LoVo (cell line): Measurements from ENCODE around the gene PLXNB3.
"Not testable (repeated sequence)": the region's sequence is repeated elsewhere in the genome, so short reads cannot be mapped to it uniquely, and the experiment has no call there.

Experiments
- DNase-seq: peaks from one replicate; pipeline ENCODE4 v3.0.0-alpha.2; 2016; ENCODE audit warnings: low spot score

PLXNB3 gene

DNA sequence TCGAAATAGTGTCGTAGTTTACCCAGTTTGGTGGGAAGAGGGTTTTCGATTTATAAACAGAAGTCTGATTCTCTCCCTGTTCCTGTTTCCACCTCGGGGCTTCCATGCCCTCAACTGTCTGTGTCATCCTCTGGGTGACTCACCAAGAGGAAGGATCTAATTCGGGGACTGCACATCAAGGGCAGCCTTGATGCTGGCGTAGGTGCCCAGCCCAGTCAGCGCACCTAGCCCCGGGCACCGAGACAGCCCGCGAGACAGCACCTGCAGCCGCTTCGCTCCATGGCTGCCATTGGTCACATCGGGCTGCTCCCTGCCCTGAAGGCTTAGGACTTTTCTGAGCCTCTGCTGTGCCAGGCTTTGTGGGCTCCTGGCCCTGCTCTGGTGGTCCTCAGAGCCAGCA, 31.6 kb upstream of the PLXNB3 start:
- no peak for DNase-seq

GRCh38 chrX:153733651-153734240, 30.3 kb upstream of the PLXNB3 start:
- no peak for DNase-seq

GRCh38 chrX:153734871-153735270, 29.2 kb upstream of the PLXNB3 start:
- DNase-seq: no peak

DNA sequence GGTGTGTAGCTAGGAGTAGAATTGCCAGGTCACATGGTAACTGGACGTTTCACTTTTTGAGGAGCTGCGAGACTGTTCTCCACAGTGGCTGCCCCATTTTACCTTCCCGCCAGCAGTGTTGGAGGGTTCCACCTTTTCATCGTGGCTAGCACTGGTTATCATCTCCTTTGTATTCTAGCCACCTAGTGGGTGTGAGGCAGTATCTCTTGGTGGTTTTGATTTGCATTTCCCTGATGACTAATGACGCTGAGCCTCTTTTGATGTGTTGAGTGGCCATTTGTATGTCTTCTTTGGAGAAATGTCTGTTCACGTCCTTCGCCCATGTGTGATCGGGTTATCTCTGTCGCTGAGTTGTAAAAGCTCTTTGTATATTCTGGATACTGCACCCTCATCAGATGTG, 28.8 kb upstream of the PLXNB3 start:
- DNase-seq: no peak

DNA sequence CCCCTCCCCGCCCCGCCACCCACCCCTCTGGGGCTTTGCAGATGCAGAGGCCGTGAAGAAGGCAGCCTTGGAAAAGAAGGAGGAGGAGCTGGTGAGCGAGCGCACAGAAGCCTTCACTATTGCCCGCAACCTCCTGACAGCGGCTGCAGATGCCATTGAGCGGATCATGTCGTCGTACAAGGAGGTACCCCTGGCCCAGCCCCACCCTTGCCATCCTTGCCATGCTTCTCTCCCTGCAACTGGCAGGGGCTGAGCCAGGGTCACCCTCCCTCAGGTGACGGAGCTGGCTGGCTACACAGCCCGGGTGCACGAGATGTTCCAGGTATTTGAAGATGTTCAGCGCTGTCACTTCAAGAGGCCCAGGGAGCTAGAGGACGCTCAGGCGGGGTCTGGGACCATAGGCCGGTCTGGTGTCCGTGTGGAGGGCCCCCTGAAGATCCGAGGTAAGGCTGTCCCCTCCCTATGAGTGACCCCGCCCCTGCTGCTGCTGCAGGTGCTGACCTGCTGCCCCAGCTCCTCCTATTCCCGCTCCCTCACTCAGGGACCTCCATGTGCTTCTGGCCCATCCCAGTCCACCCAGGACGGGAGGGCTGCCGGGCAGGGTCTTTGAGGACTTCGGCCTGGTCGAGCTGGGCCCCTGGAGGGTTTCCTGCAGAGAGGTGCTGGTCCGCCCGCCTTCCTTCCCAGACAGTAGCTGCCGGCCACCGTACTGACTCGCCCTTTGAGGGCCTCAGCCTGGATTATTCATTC, 27.8 kb upstream of the PLXNB3 start:
- DNase-seq: no peak

DNA sequence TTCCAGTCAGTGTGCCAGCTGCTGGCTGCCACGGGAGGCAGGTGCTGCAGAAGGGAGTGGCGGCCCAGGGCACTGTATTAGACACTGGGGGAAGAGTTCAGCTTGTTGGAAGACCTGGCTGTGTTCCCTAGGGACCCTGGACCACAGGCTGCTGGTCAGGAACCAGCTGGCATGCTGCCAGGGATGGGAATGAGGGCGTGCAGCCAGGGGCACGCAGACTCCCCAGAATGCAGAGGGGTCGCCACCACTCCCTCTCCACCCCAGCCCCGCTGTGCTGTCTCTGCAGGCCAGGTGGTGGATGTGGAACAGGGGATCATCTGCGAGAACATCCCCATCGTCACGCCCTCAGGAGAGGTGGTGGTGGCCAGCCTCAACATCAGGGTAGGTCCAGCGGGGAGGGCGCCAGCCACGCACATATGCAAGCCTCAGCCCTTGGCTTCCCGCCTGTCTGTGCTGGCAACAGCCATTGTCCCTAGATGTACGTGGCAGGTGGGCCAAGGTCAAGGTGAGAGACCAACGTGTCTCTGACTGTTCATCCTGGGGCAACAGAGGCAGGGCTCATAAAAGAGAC, 27.1 kb upstream of the PLXNB3 start:
- DNase-seq: no peak

- DNase-seq: no peak
Measured at GRCh38 chrX:153738056-153738605, 25.9 kb upstream of the PLXNB3 start.

- no peak for DNase-seq
Measured at GRCh38 chrX:153739754-153740486, 24.1 kb upstream of the PLXNB3 start.

GRCh38 chrX:153740631-153741222, 23.3 kb upstream of the PLXNB3 start:
- no peak for DNase-seq

- no peak for DNase-seq
Measured at GRCh38 chrX:153741446-153741845, 22.6 kb upstream of the PLXNB3 start.

DNA sequence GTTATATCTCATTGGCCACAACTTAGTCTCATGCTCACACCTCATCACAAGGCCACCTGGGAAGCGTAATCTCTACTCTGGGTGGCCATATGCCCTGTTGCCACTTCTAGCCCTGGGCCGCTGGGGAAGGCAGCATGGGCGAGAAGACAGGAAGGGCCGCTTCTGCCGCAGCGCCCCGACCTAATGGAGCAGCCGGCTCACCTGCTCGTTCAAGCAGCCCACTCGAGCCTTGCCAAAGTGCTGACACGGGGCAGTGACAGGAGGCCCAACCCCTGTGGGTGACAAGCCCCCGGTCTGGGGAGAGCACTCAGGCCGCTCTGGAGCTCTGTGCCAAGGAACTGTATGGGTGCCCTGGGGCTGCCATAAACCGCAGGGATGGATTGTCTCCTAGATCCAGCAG, 21.9 kb upstream of the PLXNB3 start:
- DNase-seq: not testable (repeated sequence)

DNA sequence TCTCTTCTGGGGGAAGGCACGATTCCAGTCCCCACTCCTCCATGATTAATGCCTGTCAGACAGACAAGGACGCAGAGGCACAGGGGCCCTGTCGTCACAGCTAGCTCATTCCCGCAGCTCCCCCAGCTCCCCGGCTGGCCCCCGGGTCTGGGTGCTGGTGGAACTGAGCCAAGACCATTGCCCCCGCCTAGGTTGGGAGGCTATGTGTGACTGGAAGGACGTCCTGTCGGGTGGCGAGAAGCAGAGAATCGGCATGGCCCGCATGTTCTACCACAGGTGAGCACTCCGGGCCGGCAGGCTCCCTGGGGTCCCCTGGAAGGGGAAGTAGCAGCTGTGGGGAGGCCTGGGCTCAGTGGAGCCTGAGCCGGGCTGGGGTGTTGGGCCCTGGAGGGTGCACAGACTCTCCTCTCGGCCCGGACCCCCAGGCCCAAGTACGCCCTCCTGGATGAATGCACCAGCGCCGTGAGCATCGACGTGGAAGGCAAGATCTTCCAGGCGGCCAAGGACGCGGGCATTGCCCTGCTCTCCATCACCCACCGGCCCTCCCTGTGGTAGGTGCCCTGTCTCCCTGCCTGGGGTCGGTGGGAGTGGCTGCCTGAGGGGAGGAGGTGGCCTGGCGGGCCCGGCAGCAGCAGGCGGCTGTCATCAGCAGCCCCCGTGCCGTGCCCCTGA, 21.1 kb upstream of the PLXNB3 start:
- not testable (repeated sequence) for DNase-seq

GRCh38 chrX:153743468-153744209, 20.4 kb upstream of the PLXNB3 start:
- peak; percentile 22 for DNase-seq

- DNase-seq: no peak
Measured at GRCh38 chrX:153744210-153745066, 19.6 kb upstream of the PLXNB3 start.

DNA sequence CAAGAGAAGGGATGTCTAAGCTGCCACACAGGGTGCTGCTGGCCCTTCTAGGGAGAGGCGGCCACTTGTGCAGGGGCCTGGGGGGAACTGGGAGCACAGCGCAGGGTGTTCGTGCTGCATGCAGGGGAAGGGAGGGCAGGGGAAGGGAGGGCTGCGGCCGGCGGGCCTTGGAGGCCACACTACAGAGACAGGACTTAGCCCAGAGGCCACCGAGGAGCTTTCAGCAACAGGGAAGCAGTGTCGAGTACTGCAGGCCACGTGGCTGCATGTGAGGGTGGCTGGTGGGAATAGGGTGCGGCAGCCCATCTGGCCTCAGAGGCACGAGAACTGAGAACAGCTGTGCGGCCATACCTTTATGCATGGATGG, 19.0 kb upstream of the PLXNB3 start:
- DNase-seq: not testable (repeated sequence)

- no peak for DNase-seq
Measured at GRCh38 chrX:153746359-153746758, 17.7 kb upstream of the PLXNB3 start.

DNA sequence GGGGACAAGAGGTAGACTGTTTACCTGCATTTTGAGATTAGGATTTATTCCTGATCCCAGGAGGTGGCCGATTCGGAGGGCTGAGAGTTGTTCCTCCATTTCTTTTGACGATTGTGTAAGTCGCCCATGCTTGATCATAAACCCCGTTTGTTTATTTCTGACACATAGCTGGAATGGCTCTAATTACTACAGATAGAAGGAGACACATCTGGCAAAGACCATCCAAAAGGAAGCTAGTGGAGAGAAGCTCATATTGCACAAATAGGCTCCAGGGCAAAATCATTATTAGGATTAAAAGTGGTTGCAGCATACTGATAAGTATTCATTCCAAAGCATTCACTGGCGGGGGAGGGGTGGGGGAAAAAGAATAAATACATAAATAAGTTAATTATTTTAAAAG, 17.1 kb upstream of the PLXNB3 start:
- DNase-seq: not testable (repeated sequence)

GRCh38 chrX:153749017-153749416, 15.0 kb upstream of the PLXNB3 start:
- DNase-seq: not testable (repeated sequence)

DNA sequence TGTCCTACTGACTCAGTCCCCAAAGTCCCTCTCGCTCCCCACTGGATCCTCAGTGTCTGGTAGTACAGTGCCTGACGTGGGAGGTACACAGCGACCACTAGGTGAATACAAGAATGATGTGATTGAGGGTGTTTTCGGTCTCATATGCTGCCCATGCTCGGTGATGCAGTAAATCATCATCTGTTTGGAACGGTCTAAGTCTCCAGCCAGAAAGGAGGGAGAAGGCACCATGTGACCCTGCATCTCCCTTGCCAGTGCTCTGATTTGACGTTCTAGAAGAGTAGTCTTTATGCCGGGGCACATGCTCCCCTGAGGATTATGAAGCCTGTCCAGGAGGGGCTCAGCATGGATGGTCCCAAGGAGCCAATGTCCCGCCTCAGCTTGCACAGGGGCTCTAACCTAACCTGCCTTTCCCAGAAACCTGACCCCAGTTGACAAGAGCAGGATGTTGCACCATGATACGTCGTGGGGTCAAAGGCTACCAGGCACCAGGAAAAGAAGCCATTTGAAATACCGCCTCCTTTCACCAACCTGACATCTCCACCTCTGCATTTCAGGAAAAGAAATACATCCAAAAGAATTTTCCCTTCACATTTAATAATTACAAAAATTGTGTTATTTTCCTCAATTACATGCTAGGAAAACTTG, 13.8 kb upstream of the PLXNB3 start:
- DNase-seq: no peak
